SK-N-SH treated with all-trans-retinoic acid at 6 μM for 48 hours (cell line): ENCODE data around the gene USP48.

Experiments used
- ATAC-seq: fragments of 200-7000 bp; cut with Tn5 transposase; 3 replicates; pipeline ENCODE4 v1.9.1; 2020; ENCODE audit warnings: mild to moderate bottlenecking, moderate library complexity
- CREB5 ChIP-seq: fragments of 250-450 bp; sonication (Bioruptor Pico); IDR thresholded peaks from 2 replicates; pipeline ENCODE4 v1.5.1; 2020; ENCODE audit warnings: low read depth, mild to moderate bottlenecking, moderate library complexity
- CSDC2 ChIP-seq: fragments of 250-450 bp; sonication (Bioruptor Pico); IDR thresholded peaks from 2 replicates; pipeline ENCODE4 v1.5.0; 2020; ENCODE audit warnings: mild to moderate bottlenecking, moderate library complexity
- CSRNP3 ChIP-seq: fragments of 250-450 bp; sonication (Bioruptor Pico); IDR thresholded peaks from 2 replicates; pipeline ENCODE4 v1.5.1; 2021; ENCODE audit warnings: mild to moderate bottlenecking, moderate library complexity
- ESRRG ChIP-seq: fragments of 250-450 bp; sonication (Bioruptor Pico); IDR thresholded peaks from 2 replicates; pipeline ENCODE4 v1.6.1; 2021; ENCODE audit warnings: mild to moderate bottlenecking
- GLIS3 ChIP-seq: fragments of 250-450 bp; sonication (Bioruptor Pico); IDR thresholded peaks from 2 replicates; pipeline ENCODE4 v1.5.0; 2020; ENCODE audit warnings: mild to moderate bottlenecking, moderate library complexity
- ISL1 ChIP-seq: fragments of 250-450 bp; sonication (Bioruptor Pico); IDR thresholded peaks from 2 replicates; pipeline ENCODE4 v2.1.2; 2022; ENCODE audit warnings: mild to moderate bottlenecking, moderate library complexity
- POU6F1 ChIP-seq: fragments of 250-450 bp; sonication (Bioruptor Pico); IDR thresholded peaks from 2 replicates; pipeline ENCODE4 v1.8.0; 2021; ENCODE audit warnings: low read depth, mild to moderate bottlenecking, moderate library complexity, borderline replicate concordance
- PPARA ChIP-seq: fragments of 250-450 bp; sonication (Bioruptor Pico); IDR thresholded peaks from 2 replicates; pipeline ENCODE4 v1.5.0; 2020; ENCODE audit warnings: mild to moderate bottlenecking, borderline replicate concordance
- RARB ChIP-seq: fragments of 250-450 bp; sonication (Bioruptor Pico); IDR thresholded peaks from 2 replicates; pipeline ENCODE4 v1.8.0; 2021; ENCODE audit warnings: mild to moderate bottlenecking, moderate library complexity
- TCF4 ChIP-seq: fragments of 250-450 bp; sonication (Bioruptor Pico); IDR thresholded peaks from 2 replicates; pipeline ENCODE4 v1.8.0; 2021; ENCODE audit warnings: mild to moderate bottlenecking, moderate library complexity, borderline replicate concordance
- TOX ChIP-seq: fragments of 250-450 bp; sonication (Bioruptor Pico); IDR thresholded peaks from 2 replicates; pipeline ENCODE4 v1.8.0; 2021; ENCODE audit warnings: mild to moderate bottlenecking, moderate library complexity, borderline replicate concordance
- TSHZ2 ChIP-seq: fragments of 250-450 bp; sonication (Bioruptor Pico); IDR thresholded peaks from 2 replicates; pipeline ENCODE4 v1.5.0; 2020; ENCODE audit warnings: mild to moderate bottlenecking, moderate library complexity
- ZC3H10 ChIP-seq: fragments of 250-450 bp; sonication (Bioruptor Pico); IDR thresholded peaks from 2 replicates; pipeline ENCODE4 v1.5.1; 2021; ENCODE audit warnings: mild to moderate bottlenecking, moderate library complexity
- ZFP30 ChIP-seq: fragments of 450-650 bp; formaldehyde crosslinking; IDR thresholded peaks from 2 replicates; pipeline ENCODE4 v1.5.0; 2022; ENCODE audit warnings: mild to moderate bottlenecking, moderate library complexity
- ZNF565 ChIP-seq: fragments of 450-650 bp; formaldehyde crosslinking; conservative IDR thresholded peaks from 2 replicates; pipeline ENCODE4 v1.5.0; 2020; ENCODE audit warnings: low read depth, mild to moderate bottlenecking, moderate library complexity
- ZNF70 ChIP-seq: fragments of 450-650 bp; formaldehyde crosslinking; IDR thresholded peaks from 2 replicates; pipeline ENCODE4 v1.5.0; 2020; ENCODE audit warnings: mild to moderate bottlenecking, moderate library complexity
- ZNF8 ChIP-seq: fragments of 450-650 bp; formaldehyde crosslinking; IDR thresholded peaks from 2 replicates; pipeline ENCODE4 v1.5.0; 2020; ENCODE audit warnings: mild to moderate bottlenecking, moderate library complexity

USP48 gene

GRCh38 chr1:21643624-21644023 is 139.3 kb downstream of the USP48 start:
- no peak for TF ChIP-seq TOX (CRISPR knock-in tag)
- no peak for TF ChIP-seq POU6F1 (CRISPR knock-in tag)
- no peak for TF ChIP-seq TSHZ2 (CRISPR knock-in tag)
- no peak for TF ChIP-seq ZNF8 (CRISPR knock-in tag)
- no peak for TF ChIP-seq GLIS3 (CRISPR knock-in tag)
- TF ChIP-seq TCF4: no peak
- no peak for TF ChIP-seq PPARA (CRISPR knock-in tag)
- no peak for ATAC-seq

GRCh38 chr1:21641967-21642739 is 140.8 kb downstream of the USP48 start:
- ATAC-seq: no peak
- no peak for TF ChIP-seq TSHZ2 (CRISPR knock-in tag)
- TF ChIP-seq CSRNP3 (CRISPR knock-in tag): no peak
- TF ChIP-seq CSDC2: no peak
- TF ChIP-seq CREB5 (CRISPR knock-in tag): no peak
- no peak for TF ChIP-seq GLIS3 (CRISPR knock-in tag)
- no peak for TF ChIP-seq ZNF565 (CRISPR knock-in tag)
- TF ChIP-seq ISL1 (CRISPR knock-in tag): no peak
- TF ChIP-seq POU6F1 (CRISPR knock-in tag): no peak
- TF ChIP-seq ESRRG (CRISPR knock-in tag): no peak
- no peak for TF ChIP-seq ZNF70
- TF ChIP-seq ZNF8 (CRISPR knock-in tag): no peak
- no peak for TF ChIP-seq ZC3H10 (CRISPR knock-in tag)
- TF ChIP-seq PPARA (CRISPR knock-in tag): no peak
- TF ChIP-seq RARB (CRISPR knock-in tag): no peak
- TF ChIP-seq TCF4: no peak
- TF ChIP-seq, all 23 proteins: peak for 0

GRCh38 chr1:21641537-21641936 is 141.4 kb downstream of the USP48 start:
- TF ChIP-seq ZFP30 (no peak), TSHZ2 (CRISPR knock-in tag) (no peak), ISL1 (CRISPR knock-in tag) (no peak), TOX (CRISPR knock-in tag) (no peak), GLIS3 (CRISPR knock-in tag) (no peak)
- TF ChIP-seq, all 23 proteins: peak for 0
- no peak for ATAC-seq
